Hepatic stellate cell (primary cell): Measurements from ENCODE around the gene ATF7IP.

ENCODE experiments used
- DNase-seq: peaks from one replicate; pipeline ENCODE4 v3.0.0; 2011; ENCODE audit warnings: low spot score

ATF7IP gene

DNA sequence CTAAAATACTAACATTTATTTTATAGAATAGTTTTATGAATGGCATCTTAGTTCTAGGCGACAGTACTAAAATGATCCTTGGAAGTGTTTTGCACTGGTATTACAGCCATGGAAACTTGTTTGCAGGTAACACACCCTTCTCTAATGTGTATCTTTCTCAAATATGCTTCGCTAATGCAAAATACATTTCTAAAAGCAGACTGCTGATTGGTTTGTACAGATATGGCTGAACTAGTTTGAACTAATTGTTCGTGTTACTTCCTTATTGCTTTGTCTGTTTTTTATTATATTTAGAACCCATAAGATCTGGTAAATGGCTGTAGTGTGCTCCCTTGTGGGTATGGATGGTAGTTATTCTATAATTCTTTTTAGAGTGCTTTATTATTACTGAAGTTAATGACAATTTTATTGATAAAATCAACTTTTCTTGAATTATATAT, 53.0 kb downstream of the ATF7IP start:
- DNase-seq = peak; percentile 24

DNA sequence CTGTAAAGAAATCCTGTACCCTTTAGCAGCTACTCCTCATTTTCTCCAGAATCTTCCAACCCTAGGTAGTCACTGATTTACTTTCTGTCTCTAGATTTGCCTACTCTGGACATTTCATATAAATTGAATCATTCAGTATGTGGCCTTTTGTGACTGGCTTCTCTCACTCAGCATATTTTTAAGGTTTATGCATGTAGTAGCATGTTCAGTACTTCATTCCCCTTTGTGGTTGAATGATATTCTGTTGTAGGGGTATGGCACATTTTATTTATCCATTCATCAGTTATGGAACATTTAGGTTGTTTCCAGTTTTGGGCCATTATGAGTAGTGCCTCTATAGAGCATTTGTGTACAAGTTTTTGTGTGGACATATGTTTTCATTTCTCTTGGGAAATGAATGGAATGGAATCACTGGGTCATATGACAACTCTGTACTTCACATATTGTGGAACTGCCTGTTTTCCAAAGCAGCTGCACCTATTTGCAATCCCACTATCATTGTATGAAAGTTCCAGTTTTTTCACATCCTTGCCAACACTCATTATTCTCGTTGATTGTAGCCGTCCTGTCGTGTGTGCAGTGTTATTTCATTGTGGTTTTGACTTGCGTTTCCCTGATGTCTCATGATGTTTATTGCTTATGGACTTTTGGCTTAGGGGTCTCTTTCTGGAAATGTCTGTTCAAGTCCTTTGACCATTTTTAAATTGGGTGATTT, 57.2 kb downstream of the ATF7IP start:
- DNase-seq = no peak

DNA sequence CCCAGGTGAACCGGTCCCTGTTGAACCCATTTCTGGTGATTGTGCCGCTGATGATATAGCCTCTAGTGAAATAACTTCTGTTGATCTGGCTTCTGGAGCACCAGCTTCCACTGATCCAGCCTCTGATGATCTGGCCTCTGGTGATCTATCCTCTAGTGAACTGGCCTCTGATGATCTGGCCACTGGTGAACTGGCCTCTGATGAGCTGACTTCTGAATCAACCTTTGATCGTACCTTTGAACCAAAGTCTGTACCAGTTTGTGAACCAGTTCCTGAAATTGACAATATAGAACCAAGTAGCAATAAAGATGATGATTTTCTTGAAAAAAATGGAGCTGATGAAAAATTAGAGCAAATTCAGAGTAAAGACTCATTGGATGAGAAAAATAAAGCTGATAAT, 59.1 kb downstream of the ATF7IP start:
- no peak for DNase-seq

DNA sequence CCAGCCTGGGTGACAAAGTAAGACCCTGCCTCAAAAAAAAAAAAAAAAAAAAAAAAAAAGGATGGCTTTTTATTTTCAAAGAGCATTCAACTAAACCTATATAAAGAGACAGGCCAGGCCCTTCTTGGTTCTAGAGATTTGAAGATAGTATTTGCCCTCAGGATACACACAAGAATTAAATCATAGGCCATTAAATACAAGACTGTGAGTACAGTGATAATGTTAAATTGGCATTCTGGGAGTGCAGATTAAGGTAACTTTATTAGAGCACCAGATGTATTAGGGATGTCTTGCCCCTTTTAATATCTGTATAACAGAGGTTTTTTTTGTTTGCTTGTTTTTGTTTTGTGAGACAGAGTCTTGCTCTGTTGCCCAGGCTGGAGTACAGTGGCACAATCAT, 61.3 kb downstream of the ATF7IP start:
- DNase-seq = no peak

DNA sequence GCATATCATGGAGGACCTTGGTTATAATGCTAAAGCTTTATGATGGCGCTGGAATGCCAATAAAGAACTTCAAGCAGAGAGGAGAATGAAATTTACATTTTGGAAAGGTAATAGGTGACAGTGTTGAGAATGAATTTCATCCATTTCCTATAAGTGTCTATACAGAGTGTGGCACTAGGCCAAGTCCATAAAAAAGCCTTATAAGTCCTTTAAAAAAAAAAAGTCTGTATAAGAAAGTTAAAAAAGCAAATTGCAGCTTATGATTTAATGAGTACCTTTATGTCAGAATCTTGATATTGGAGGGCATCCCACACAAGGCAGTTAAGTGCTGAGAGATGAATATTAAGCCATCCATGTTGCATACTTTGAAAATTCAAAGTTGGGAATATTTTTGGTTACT, 62.4 kb downstream of the ATF7IP start:
- DNase-seq = no peak

DNA sequence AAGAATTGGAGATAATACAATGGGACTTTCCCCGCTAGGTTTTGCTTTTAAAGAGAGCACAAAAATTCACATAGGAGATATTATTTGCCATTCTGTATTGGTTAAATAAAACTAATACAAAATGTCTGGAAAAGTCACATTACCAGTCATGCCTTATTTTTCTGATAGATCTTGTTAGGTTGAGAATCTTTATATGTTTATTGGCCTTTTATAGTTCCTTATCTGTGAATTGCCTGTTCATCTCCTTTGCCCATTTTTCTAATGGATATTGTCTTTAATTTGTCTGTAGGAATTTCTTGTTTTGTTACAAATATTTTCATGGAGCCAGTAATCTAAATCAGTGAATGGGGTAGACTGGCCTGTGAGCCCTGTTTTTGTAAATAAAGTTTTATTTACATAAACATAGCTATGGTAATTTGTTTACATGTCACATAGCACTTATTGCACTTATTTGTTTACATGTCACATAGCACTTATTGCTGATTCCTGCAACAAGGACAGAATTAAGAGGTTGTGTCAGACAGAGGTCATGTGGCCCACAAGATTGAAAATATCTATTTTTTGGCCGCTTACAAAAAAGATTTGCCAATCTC, 65.0 kb downstream of the ATF7IP start:
- DNase-seq = no peak

DNA sequence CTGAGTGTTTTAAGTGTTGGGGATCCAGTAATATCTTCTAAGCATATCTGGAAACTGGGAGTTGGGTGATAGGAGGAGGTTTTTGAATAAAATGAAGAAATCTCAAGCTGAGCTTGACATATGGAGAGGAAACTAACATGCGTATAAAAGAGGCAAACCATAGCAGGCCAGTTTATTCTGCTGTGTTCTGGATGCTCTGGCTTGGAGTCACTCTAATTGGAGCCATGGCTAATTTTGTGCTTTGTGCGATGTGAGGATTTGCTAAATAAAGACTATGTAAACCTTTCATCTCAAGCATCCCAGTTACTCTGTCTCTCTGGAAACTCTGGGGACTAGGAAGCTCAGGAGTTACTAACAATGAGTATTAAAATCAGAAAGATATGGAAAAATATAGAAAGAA, 66.5 kb downstream of the ATF7IP start:
- DNase-seq = no peak

DNA sequence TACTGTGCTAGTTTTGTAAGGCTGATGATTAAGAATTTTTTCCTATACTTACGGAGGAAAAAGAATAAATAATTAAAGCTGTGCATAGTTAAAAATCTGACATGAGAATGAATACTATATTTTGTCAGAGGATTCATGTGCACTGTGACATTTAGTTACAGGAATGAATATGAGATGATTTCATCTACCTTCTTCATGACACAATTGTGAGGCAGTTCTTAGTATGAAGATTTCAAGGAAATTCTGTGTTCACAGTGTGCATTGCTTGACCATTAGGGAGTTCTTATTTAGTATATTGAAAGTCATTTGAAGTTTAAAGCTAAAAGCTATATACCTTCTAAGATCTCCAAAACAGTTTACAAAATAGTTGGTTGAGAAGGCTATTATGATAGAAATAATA, 70.1 kb downstream of the ATF7IP start:
- DNase-seq = no peak

DNA sequence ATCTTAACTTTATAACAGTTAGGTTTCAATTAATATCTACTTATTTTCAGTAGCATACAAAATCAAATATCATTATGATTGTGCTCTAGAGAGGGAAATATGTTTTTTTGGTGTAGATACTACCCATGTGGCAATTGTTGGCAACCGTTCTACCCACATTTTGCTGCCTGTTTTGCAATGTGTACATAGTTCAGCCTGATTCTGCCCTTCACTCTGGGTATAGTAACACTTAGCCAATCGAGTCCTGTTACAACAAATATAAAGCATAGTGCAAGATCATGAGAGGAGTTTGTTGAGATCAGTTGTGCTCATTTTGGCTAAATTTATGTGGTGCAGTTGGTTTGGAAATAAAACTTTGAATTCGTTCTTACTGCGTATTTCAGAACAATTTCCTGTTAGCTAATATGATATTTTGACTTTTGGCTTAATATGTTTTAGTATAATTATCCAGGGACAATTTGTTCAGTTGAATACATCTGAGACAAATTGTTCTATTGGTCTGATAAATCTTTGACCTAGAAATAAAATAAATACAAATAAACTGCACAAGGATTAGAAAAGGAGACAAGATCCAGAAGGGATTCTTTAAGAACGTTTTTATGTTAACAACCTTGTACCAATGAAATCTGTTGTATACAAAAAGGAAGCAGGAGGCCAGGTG, 76.9 kb downstream of the ATF7IP start:
- DNase-seq = no peak

DNA sequence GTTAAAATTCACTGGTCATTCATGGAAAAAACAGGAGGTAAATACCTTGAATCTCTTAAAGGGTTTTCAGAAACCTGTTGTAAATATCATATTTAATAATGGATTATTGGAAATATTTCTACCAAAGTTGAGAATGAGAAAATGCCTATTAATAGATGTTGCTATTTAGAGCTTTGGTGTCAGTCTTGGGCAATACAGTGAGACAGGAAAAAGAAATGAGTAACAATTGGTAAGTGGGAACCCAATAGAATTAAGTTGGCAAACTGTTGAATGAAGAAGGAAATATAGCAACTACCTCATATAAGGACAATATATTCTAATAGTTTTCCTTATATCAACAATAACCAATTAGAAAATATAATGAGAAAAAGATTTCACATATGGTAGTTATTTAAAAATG, 78.0 kb downstream of the ATF7IP start:
- DNase-seq = no peak

DNA sequence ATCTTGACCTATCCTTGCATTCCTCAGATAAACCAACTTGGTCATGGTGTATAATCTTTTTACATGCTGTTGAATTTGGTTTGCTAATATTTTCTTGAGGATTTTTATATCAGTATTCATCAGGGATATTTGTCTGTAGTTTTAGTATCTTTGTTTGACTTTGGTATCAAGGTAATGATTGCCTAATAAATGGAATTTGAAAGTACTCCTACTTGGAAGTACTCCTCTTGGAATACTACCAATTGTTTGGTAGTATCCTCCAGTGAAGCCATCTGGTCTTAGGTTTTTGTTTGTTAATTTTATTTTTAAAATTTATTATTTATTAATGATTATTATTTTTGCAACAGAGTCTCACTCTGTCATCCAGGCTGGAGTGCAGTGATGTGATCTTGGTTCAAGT, 85.0 kb downstream of the ATF7IP start:
- no peak for DNase-seq

DNA sequence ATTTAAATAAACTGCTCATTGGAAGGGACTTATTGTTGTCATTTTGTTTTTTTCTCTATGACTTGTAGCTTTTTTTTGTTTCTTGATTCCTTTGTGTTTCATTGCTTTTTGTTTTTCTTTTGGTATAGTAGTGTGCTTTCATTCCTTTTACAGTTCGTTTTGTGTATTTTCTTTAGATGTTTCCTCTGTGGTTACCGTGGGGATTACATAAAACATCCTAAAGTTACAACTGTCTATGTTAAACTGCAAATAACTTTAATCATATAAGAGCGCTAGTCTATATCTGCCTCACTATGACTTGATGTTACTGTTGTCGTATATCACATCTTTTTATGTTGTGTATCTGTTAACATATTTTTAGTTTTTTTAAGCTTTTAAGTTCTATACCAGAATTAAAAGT, 86.9 kb downstream of the ATF7IP start:
- peak; percentile 3 for DNase-seq

DNA sequence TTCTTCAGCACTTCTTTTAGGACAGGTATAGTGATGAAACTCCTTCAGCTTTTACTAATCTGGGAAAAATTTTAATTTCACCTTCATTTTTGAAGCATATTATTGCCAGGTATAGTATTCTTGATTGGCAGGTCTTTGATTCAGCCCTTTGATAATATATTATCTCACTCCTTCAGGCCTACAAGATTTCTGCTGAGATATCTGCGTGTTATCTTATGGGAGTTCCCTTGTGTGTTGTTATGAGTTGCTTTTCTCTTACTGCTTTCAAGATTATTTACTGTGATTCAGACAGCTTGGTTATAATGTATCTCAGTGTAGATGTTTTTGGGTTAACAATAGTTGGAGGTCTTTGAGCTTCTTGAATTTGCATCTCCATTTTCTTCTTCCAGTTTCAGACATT, 87.4 kb downstream of the ATF7IP start:
- DNase-seq = no peak

DNA sequence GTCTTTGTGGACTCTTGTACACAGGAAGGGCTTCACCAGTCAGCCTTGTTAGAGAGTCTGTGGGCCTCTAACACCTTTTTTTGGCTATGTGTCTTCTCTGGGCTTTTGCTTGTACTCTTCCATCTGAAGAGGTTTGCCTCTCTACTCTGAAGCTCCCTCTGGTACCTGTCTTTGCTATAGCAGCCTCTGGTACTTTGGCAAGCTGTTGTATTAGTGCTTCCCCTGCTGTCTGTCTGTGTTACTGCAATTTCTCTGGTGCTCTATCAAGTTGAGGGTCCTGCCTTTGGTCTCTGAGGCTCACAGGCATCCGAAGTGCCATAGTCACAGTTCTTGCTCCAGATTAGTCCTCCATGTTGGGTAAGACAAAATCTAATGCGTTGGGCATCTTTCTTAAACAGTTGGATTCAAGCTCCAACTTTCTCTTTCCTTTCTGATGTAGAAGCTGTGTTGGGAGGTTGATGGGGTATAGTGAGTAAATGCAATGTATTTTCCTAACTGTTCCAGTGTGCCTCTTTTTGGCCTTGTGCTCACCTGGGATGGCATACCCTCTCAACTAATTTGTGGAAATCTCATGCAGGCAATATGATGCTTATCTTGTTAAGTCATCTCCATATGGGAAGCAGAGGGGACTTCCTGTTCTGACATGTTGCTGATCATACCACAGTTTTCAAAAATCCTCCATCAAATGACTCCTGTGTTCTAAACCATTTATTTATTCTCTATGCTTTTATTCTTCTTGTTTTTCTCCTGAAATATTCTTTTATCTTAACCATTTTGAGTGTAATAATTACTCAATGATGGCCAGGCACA, 88.8 kb downstream of the ATF7IP start:
- peak; percentile 7 for DNase-seq

DNA sequence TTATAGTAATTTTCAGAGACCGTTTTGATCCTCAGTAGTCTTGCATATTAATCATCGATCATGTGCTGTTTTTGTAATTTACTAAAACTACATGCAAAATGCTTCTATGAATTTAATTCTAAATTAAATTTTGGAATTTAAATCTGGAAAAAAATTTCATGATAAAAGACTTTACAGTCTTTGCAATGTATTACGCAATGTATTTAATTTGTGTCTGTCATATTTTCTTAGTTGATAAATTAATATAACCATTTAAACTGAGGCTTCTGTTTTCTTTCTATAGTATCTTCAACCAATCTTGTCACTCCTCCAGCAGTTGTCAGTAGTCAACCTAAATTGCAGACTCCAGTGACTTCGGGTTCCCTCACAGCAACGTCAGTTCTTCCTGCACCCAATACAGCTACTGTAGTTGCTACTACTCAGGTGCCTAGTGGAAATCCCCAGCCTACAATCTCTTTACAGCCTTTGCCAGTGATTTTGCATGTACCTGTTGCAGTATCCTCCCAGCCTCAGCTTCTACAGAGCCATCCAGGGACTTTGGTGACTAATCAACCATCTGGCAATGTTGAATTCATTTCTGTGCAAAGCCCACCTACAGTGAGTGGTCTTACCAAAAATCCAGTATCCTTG, 94.8 kb downstream of the ATF7IP start:
- no peak for DNase-seq

DNA sequence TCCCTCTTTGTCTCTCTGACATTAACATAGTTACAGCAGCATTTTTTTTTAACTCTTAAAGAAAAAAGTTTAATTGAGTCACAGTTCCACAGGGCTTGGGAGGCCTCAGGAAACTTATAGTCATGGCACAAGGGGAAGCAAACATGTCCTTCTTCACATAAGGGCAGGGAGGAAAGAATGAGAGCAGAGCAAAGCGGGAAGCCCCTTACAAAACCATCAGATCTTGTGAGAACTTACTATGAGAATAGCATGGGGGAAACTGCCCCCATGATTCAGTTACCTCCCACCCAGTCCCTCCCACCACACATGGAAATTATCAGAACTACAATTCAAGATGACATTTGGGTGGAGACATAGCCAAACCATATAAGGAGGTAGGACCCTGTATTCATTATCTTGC, 106.0 kb downstream of the ATF7IP start:
- DNase-seq = no peak

DNA sequence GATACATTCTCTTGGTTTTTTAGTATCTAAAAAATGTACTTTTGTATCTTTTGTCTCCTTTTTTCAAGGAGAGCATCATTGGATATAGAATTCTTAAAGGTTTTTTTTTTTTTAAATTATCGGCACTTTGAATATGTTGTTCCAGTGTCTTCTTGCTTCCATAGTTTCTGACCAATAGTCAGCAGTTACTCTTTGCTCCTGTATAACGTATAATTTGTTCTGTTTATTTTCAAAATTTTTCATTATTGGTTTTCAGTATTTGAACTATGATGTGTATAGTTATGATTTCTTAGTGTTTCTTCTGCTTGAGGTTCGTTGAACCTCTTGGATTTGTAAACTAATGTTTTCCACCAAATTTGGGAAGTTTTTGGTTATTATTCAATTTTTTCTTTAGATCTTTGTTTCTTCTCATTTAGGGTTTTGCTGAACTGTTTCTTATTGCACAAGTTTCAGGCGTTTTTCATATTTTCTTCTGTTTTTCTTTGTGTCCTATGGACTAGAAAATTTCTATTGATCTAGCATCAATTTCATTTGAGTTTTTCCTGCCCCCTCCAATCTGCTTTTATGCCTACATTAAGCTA, 108.3 kb downstream of the ATF7IP start:
- DNase-seq = no peak

DNA sequence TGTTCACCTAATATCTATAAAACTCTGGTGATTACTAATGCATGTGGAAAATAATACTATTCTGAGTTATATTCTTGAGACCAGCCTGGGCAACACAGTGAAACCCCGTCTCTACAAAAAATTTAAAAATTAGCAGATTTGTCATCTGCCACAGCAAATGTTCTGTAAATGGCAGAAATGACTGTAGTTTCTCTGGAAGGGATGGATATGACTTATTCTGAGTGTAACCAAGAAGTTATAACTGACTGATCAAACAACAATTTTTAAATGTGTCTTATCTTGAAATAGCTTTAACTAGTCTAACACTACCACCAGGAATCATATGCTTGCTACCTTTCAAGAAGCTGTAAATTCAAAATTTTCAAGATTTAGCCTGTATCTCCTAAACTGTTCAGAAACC, 113.5 kb downstream of the ATF7IP start:
- DNase-seq = no peak

DNA sequence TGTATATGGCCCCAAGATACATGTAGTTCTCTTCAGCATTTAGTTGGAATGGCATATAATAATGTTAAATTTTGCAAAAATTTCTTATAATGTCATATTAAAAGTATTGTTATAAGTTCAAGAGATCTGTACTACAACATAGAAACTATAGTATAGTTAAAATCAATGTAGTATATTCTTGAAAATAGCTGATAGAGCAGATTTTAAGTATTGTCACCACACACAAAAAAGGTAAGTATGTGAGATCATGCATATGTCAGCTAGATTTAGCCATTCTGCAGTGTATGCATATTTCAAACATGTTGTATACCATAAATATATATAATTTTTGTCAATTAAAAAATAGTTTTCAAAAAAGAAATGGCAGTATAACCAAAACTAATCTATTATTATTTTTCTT, 115.7 kb downstream of the ATF7IP start:
- DNase-seq = no peak

DNA sequence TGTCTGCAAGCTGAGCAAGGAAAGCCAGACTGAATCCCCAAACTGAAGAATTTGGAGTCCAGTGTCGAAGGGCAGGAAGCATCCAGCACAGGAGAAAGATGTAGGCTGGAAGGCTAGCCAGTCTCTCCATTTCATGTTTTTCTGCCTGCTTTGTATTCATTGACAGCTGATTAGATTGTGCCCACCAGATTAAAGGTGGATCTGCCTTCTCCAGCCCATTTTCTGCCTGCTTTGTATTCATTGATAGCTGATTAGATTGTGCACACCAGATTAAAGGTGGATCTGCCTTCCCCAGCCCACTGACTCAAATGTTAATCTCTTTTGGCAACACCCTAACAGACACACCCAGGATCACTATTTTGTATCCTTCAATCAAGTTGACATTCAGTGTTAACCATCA, 116.9 kb downstream of the ATF7IP start:
- DNase-seq = no peak

DNA sequence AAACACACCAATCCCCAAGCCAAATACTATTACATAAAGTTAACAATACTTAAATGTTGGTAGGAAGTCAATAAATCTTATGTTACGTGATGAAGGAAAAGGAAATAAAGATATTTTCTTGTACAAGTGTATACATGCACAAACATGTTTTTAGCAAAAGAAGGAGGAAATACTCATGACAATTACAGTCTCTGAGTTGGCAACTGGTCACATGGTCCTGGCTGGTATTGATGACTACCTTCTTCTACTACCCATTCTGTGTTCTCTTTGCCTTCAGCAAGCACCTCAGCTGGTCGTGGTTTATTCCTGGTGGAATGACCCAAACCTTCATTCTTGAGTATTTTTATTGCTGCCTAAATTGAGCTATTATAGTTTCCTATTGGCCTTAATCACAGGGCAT, 117.4 kb downstream of the ATF7IP start:
- DNase-seq = no peak

DNA sequence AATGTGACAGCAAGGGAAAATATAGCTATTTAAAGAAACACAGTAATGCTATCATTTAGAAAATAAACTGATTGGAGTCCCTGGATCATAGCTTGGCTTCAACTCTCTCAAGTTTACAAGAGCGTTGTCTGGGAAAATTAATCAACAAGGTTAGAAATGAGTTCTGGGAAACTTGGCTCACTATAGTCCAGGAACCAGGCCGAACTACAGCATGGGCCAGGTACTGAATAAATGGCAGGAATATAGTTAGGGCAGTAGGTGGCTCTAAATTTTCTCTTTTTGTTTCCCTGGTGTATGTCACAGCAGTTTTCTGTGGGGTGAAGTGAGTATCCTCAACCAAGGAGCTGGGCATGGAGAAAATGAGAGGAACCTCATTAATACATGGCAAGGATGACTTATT, 129.8 kb downstream of the ATF7IP start:
- no peak for DNase-seq
